ENCODE results near the gene LEAP2.

LEAP2 gene

GRCh38 chr5:132877938-132878337 lies 4.5 kb downstream of the LEAP2 start:
- no peak for DNase-seq (ENCODE audit: low spot score)

DNA sequence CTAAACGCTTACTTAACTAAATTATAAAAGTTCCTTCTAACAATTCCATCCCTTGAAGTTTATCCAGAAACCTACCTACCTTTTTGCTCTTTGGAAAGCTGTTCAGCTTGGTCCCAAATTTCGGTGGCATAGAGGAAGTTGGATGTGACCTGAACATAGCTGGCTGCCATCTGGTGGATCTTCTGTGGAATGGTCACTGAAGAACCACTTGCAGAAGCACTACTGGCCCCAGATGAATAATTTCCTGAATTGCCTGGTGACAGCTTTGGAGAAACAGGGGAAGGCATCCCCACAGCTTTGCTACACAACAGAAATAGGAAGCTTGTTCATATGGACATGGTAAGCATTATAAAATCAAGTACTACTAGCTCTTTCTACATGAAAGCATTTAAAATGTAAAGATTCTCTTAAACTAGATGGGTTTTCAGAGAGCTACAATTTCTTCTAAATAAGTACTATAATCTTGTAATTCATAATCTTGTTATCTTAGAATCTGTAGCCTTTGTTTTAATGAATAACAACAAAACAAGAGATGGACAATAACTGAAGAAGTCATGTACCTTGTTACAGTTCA lies 9.9 kb downstream of the LEAP2 start:
- peak; percentile 68 for DNase-seq (ENCODE audit: low spot score)

GRCh38 chr5:132884548-132884947 lies 11.1 kb downstream of the LEAP2 start:
- no peak for DNase-seq (ENCODE audit: low spot score)

GRCh38 chr5:132886064-132886823 lies 12.8 kb downstream of the LEAP2 start:
- DNase-seq (ENCODE audit: low spot score): no peak

DNA sequence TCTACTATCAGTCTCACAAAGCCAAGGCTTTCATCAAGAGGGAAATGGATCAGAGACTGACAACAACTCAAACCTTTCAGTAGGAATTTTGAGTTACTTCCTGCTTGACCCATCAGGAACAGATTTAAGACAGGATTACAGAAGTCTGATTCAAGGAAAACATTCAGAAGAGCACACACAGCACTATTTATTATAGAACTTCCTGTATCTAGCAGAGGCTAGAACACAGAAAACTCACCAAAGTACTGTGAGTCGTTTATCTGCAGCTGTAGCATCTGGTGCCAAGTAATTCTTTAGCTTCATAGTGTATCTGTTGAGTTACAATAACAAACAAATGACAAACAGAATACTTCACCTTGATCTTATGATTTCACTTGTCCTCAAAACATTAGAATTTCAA lies 13.8 kb downstream of the LEAP2 start:
- DNase-seq (ENCODE audit: low spot score): no peak

GRCh38 chr5:132889501-132889900 lies 16.0 kb downstream of the LEAP2 start:
- DNase-seq (ENCODE audit: low spot score): no peak

DNA sequence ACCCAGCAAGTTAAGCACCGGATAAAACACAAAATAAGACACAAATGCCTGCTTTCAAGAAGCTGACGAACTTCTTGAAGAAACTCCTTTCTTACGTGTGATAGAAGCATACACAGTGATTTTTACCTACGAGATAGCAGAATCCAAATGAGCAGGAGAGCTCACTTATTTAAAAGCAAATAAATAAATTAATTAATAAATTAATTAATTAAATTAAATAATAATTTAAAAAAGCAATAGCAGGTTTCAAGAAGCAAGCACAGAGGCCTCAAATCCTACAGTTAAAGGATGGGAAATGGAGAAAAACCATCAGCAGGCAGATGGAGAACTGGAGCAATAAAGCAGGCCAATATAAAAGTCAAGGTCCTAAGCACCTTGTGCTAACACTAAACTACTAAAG lies 17.3 kb downstream of the LEAP2 start:
- no peak for DNase-seq (ENCODE audit: low spot score)

DNA sequence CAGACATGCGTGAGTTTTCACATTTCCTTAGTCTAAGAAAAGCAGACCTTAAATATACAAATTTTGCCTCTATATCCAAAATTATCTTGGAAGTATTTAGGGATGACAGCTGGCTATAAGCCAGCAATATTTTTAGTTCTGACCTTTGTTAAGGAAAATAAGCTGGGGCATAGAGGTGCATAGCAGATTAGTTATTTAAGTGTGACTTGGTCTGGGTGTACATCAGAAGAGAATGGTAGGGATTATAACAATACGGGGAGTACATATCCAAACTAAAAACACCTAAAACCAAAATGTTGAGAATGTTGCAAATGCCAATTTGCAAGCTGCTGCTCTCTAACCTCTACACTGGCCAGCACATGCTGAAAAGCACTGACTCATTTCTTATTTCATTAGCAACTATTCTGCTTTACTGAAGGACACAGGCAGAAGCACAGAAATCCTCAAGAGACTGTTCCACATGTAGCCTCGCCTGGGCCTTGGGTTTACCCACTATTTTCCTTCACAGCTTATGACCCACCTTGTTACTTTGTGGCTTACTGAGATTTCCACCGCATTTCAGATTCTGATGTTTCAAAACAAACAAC lies 22.3 kb downstream of the LEAP2 start:
- DNase-seq (ENCODE audit: low spot score): no peak

DNA sequence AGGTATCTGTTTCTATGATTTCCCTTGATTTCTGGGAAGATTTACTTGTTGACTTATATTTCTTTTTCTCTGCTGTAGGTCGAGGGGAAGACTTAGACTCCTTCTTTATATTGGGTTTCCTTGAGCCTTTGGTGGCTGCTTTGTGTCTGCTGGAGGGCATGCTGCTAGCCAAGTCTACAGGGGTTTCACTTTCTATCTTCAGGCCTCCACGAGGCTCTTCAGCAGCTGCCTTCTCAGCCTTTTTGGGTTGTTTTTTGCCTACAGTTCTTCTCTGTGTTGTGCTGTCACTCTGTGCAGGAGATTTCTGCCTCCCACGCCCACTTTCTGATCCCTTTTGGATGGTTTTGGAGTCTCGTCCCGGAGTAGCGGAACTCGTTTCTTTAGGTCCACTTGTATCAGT lies 23.2 kb downstream of the LEAP2 start:
- DNase-seq (ENCODE audit: low spot score): no peak

GRCh38 chr5:132898094-132898493 lies 24.6 kb downstream of the LEAP2 start:
- no peak for DNase-seq (ENCODE audit: low spot score)

GRCh38 chr5:132901036-132901435 lies 27.6 kb downstream of the LEAP2 start:
- no peak for DNase-seq (ENCODE audit: low spot score)

GRCh38 chr5:132901730-132902129 lies 28.3 kb downstream of the LEAP2 start:
- DNase-seq (ENCODE audit: low spot score): peak; percentile 34

GRCh38 chr5:132905938-132906337 lies 32.5 kb downstream of the LEAP2 start:
- DNase-seq (ENCODE audit: low spot score): no peak

DNA sequence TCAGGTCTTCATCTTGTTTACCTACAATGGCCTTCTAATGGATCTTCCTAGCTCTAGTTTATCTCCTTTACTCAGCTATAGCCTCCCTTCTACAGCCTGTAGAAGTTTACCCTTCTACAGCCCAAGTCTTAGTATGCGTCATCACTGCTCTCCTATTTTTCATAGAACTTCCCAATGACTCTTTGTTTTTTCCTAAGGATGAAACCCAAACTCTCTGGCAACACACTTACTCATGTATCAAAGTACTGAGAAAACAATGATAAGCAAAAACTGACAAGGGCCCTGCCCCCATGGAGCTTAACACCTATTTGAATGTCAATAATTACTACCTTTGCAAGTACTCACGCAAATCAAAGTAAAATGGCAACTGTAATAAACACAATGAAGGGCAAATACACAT lies 33.7 kb downstream of the LEAP2 start:
- no peak for DNase-seq (ENCODE audit: low spot score)

DNA sequence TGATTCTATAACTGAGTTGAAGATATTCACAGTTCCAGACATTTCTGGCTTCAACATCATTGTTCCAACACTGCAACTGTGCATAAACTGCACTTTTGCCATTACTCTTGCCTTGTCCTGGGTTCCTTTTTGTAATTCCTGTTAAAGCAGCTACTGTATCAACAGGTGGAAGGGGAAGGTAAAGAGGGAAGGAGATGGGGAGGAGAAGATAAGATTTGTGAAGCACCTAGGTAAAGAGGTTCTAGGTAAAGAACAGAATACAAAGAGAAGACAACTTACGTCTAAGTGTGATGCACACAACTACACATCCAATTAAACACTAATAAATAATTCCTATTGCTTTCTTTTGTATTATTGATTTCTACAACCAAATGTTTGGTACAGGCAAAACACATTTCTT lies 36.2 kb downstream of the LEAP2 start:
- DNase-seq (ENCODE audit: low spot score): no peak

DNA sequence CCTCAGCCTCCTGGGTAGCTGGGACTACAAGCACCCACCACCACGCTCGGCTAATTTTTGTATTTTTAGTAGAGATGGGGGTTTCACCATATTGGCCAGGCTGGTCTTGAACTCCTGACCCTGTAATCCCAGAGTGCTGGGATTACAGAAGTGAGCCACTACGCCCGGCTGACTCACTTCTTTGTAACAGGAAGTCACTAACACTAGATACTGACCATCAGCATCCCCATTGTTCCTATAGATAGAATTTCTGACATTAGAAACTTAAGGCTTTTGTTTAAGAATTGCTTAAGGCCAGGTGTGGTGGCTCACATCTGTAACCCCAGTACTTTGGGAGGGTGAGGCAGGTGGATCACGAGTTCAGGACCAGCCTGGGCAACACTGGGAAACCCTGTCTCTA lies 42.2 kb downstream of the LEAP2 start:
- no peak for DNase-seq (ENCODE audit: low spot score)

DNA sequence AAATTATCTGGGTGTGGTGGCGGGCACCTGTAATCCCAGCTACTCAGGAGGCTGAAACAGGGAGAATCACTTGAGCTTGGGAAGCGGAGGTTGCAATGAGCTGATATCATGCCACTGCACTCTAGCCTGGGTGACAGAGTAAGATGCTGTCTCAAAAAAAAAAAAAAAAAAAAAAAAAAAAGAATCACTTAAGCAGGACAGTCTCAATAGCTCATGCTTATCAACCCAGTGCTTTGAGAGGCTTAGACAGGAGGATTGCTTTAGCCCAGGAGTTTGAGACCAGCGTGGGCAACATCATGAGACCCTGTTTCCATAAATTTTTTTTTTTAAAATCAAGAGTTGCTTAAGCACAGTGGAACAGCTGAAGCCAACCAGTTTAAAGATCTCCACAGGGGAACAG lies 42.6 kb downstream of the LEAP2 start:
- DNase-seq (ENCODE audit: low spot score): no peak

All from D341Med (cell line).